ENCODE results near the gene NLRP14. TPM values are rescaled to one million over a fixed set of nuclear protein-coding genes. Genes with fewer than 3 reads are reported as not detected.

Gene NLRP14
- total and polyA plus RNA-seq, 2 donors (not counting 1 experiment from before 2014, with no cell fraction given), result 0.04 to 0.07 TPM

DNA sequence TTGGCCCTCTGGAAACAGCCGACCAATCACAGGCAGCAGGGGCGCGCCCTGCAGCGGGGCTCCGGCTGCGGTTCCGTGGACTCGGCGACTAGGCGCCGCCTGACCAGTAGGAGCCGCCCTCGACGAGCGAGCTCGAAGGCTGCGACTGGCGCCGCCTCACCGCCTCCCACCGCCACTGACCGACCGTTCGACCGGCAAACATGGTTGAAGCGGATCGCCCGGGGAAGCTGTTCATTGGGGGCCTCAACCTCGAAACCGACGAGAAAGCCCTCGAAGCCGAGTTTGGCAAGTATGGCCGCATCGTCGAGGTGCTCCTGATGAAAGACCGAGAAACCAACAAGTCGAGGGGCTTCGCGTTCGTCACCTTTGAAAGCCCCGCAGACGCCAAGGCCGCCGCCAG lies 68.6 kb downstream of the NLRP14 start, which contains the start of gene RBMXL2:
Gene RBMXL2 (plus strand): TSS at position 78 of the 400 bp plus-strand sequence. CDS start 123 bp downstream, at position 201.
- Mint-ChIP-seq H3K4me1 (no peaks in the 10 kb centered on the region), H3K9me3 (ENCODE audit: insufficient read depth) (no peaks in the 10 kb centered on the region), H3K4me3 (no peak within 1 kb of the TSS), H3K27ac (no peak within 1 kb of the TSS), H3K27me3 (peaks cover 20% of the 10 kb centered on the region)
- intact Hi-C loops (cut with micrococcal nuclease), result no loop called here
- no peaks in the 10 kb centered on the region for H3K36me3 ChIP-seq (replicated peaks in 1 of 2; ENCODE audit: control extremely low read depth in 1 of 2, control insufficient read depth in 1 of 2, extremely low read depth in 1 of 2, insufficient read depth in 2 of 2, low read length in 1 of 2)
- no peak for ATAC-seq (ENCODE audit: low read depth)
- ChIA-PET CTCF (interaction anchor here (1.4 kb wide), 2 partner anchors 9 to 606 kb away, joined by 4 read pairs; no protein-coding TSS in a partner anchor), POLR2A (no interaction called here)
- no peak for DNase-seq
- no peaks in the 10 kb centered on the region for H3K4me1 ChIP-seq (ENCODE audit: control insufficient read depth in 2 of 2, insufficient read depth in 2 of 2, low read length in 2 of 2)
- H3K4me3 ChIP-seq (ENCODE audit: control extremely low read depth in 1 of 5, extremely low read depth in 1 of 5, insufficient read depth in 1 of 5, low read depth in 2 of 5, low read length in 4 of 5), result no peak within 1 kb of the TSS
- H3K9ac ChIP-seq (ENCODE audit: low read length), result no peak within 1 kb of the TSS
- no peaks in the 10 kb centered on the region for H3K79me2 ChIP-seq (ENCODE audit: control insufficient read depth, insufficient read depth, low read length)
- no peak within 1 kb of the TSS for H3K4me2 ChIP-seq (replicated peaks; ENCODE audit: low read depth, low read length, poor library complexity, severe bottlenecking)
- H3K27me3 ChIP-seq (replicated peaks in 1 of 4; ENCODE audit: control extremely low read depth in 1 of 4, control insufficient read depth in 3 of 4, insufficient read depth in 4 of 4, low read length in 3 of 4), result peaks cover 0 to 11% (median 2%) of the 10 kb centered on the region in 4 experiments
- H3K27ac ChIP-seq (ENCODE audit: low read length in 2 of 2), result no peak within 1 kb of the TSS
- no peak within 1 kb of the TSS for H2AFZ ChIP-seq (ENCODE audit: insufficient read depth, low read depth, low read length, poor library complexity, severe bottlenecking)
- H3K9me3 ChIP-seq (ENCODE audit: control extremely low read depth in 1 of 3, control insufficient read depth in 2 of 3, insufficient read depth in 1 of 3, low read length in 2 of 3), result peaks cover 0 to 10% (median 0%) of the 10 kb centered on the region in 3 donors
- WGBS (ENCODE audit: insufficient coverage), result 80% methylated on average over 45 of the region's 45 CpGs
- H4K20me1 ChIP-seq (ENCODE audit: control insufficient read depth, insufficient read depth, low read length, poor library complexity, severe bottlenecking), result no peaks in the 10 kb centered on the region
- TF ChIP-seq EZH2 (IDR thresholded peaks at IDR 0.05; ENCODE audit: borderline replicate concordance, insufficient read depth, low read depth, low read length, poor library complexity, severe bottlenecking), result no peak

GRCh38 chr11:7089328-7090251 lies 69.3 kb downstream of the NLRP14 start:
- Histone ChIP-seq H3K4me2 (replicated peaks; ENCODE audit: low read depth, low read length, poor library complexity, severe bottlenecking) (no peak overlapping the region), H3K79me2 (ENCODE audit: control insufficient read depth, insufficient read depth, low read length) (no peaks in the 10 kb centered on the region), H3K36me3 (replicated peaks in 1 of 2; ENCODE audit: control extremely low read depth in 1 of 2, control insufficient read depth in 1 of 2, extremely low read depth in 1 of 2, insufficient read depth in 2 of 2, low read length in 1 of 2) (no peaks in the 10 kb centered on the region), H3K9ac (ENCODE audit: low read length) (no peak overlapping the region), H3K4me1 (ENCODE audit: control insufficient read depth in 2 of 2, insufficient read depth in 2 of 2, low read length in 2 of 2) (no peaks in the 10 kb centered on the region), H3K4me3 (ENCODE audit: control extremely low read depth in 1 of 5, extremely low read depth in 1 of 5, insufficient read depth in 1 of 5, low read depth in 2 of 5, low read length in 4 of 5) (no peak overlapping the region), H4K20me1 (ENCODE audit: control insufficient read depth, insufficient read depth, low read length, poor library complexity, severe bottlenecking) (no peaks in the 10 kb centered on the region), H2AFZ (ENCODE audit: insufficient read depth, low read depth, low read length, poor library complexity, severe bottlenecking) (no peak overlapping the region), H3K27ac (ENCODE audit: low read length in 2 of 2) (no peak overlapping the region), H3K9me3 (ENCODE audit: control extremely low read depth in 1 of 3, control insufficient read depth in 2 of 3, insufficient read depth in 1 of 3, low read length in 2 of 3) (peaks cover 0 to 10% (median 0%) of the 10 kb centered on the region in 3 donors), H3K27me3 (replicated peaks in 1 of 4; ENCODE audit: control extremely low read depth in 1 of 4, control insufficient read depth in 3 of 4, insufficient read depth in 4 of 4, low read length in 3 of 4) (peaks cover 0 to 11% (median 2%) of the 10 kb centered on the region in 4 experiments)
- ATAC-seq (ENCODE audit: low read depth) (no peak), DNase-seq (no peak)
- no peak overlapping the region for H3K4me3 Mint-ChIP-seq
- H3K27ac Mint-ChIP-seq, result no peak overlapping the region
- intact Hi-C loops (cut with micrococcal nuclease), result no loop called here
- H3K27me3 Mint-ChIP-seq, result peaks cover 23% of the 10 kb centered on the region
- TF ChIP-seq EZH2 (IDR thresholded peaks at IDR 0.05; ENCODE audit: borderline replicate concordance, insufficient read depth, low read depth, low read length, poor library complexity, severe bottlenecking), result no peak
- TF ChIP-seq, protein P1, sequence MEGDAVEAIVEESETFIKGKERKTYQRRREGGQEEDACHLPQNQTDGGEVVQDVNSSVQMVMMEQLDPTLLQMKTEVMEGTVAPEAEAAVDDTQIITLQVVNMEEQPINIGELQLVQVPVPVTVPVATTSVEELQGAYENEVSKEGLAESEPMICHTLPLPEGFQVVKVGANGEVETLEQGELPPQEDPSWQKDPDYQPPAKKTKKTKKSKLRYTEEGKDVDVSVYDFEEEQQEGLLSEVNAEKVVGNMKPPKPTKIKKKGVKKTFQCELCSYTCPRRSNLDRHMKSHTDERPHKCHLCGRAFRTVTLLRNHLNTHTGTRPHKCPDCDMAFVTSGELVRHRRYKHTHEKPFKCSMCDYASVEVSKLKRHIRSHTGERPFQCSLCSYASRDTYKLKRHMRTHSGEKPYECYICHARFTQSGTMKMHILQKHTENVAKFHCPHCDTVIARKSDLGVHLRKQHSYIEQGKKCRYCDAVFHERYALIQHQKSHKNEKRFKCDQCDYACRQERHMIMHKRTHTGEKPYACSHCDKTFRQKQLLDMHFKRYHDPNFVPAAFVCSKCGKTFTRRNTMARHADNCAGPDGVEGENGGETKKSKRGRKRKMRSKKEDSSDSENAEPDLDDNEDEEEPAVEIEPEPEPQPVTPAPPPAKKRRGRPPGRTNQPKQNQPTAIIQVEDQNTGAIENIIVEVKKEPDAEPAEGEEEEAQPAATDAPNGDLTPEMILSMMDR (IDR thresholded peaks at IDR 0.05), result no peak
- WGBS (ENCODE audit: insufficient coverage), result 87% methylated on average over 108 of the region's 111 CpGs
- ChIA-PET CTCF (no interaction called here), POLR2A (no interaction called here)
- H3K4me1 Mint-ChIP-seq, result no peaks in the 10 kb centered on the region
- no peaks in the 10 kb centered on the region for H3K9me3 Mint-ChIP-seq (ENCODE audit: insufficient read depth)

Data from B cell (primary cell).